D721Med (cell line): Measurements from ENCODE around the gene EPB41L2.

Experiments used
- DNase-seq: peaks from one replicate; pipeline ENCODE4 v3.0.0; 2011; ENCODE audit warnings: low spot score; ENCODE audit not compliant: insufficient read length
- FAIRE-seq: peaks from 2 replicates; lab custom pipeline; 2011; peaks lifted over from hg19 to GRCh38; lab: Jason Lieb, UNC
- CTCF ChIP-seq: IDR thresholded peaks from 2 replicates; pipeline ENCODE4 v1.5.1; 2012; ENCODE audit warnings: mild to moderate bottlenecking, control low read depth; ENCODE audit not compliant: insufficient read depth; ENCODE audit errors: missing control alignments

EPB41L2 gene

GRCh38 chr6:130827247-130828149 lies 235.5 kb downstream of the EPB41L2 start, which contains the start of gene SMLR1:
Gene SMLR1, plus strand, starts transcription at chr6:130827406. Its CDS starts 8 bp downstream, at chr6:130827414.
- FAIRE-seq (no peak), DNase-seq (no peak)
- no peak for TF ChIP-seq CTCF

GRCh38 chr6:130826442-130827246 lies 236.4 kb downstream of the EPB41L2 start:
- no peak for TF ChIP-seq CTCF
- no peak for FAIRE-seq
- no peak for DNase-seq

GRCh38 chr6:130825772-130826441 lies 237.1 kb downstream of the EPB41L2 start:
- TF ChIP-seq CTCF = no peak
- no peak for FAIRE-seq
- no peak for DNase-seq

GRCh38 chr6:130824978-130825694 lies 237.9 kb downstream of the EPB41L2 start:
- FAIRE-seq (no peak), DNase-seq (no peak)
- no peak for TF ChIP-seq CTCF

- FAIRE-seq (no peak), DNase-seq (no peak)
- no peak for TF ChIP-seq CTCF
Observed at GRCh38 chr6:130822736-130823135, 240.3 kb downstream of the EPB41L2 start.

- no peak for TF ChIP-seq CTCF
- no peak for DNase-seq
- no peak for FAIRE-seq
Observed at GRCh38 chr6:130815200-130816071, 247.6 kb downstream of the EPB41L2 start.
